CD4-positive, alpha-beta T cell treated with Interleukin-4 for 4 hours (primary cell): Measurements from ENCODE around the gene MAD2L1BP.
A peak's percentile ranks its signal among the peaks of the same experiment; 100 is the strongest.

Experiments
- DNase-seq: peaks from one replicate; pipeline ENCODE4 v3.0.0-alpha.2; 2020

MAD2L1BP gene

GRCh38 chr6:43667245-43668150 lies 31.9 kb downstream of the MAD2L1BP start:
- DNase-seq: peak; percentile 74

GRCh38 chr6:43668151-43669028 lies 32.8 kb downstream of the MAD2L1BP start:
- DNase-seq: peak; percentile 31

GRCh38 chr6:43669050-43669921 lies 33.6 kb downstream of the MAD2L1BP start:
- no peak for DNase-seq

GRCh38 chr6:43669922-43670622 lies 34.4 kb downstream of the MAD2L1BP start:
- DNase-seq: no peak

- no peak for DNase-seq
Observed at GRCh38 chr6:43670623-43670986, 35.0 kb downstream of the MAD2L1BP start.

GRCh38 chr6:43671011-43671800 lies 35.6 kb downstream of the MAD2L1BP start:
- DNase-seq: no peak

- DNase-seq: no peak
Observed at GRCh38 chr6:43671801-43672690, 36.4 kb downstream of the MAD2L1BP start.

GRCh38 chr6:43673444-43674084 lies 37.9 kb downstream of the MAD2L1BP start:
- DNase-seq: no peak

- DNase-seq: no peak
Observed at GRCh38 chr6:43674291-43674690, 38.7 kb downstream of the MAD2L1BP start.

- DNase-seq: no peak
Observed at GRCh38 chr6:43674921-43675320, 39.3 kb downstream of the MAD2L1BP start.

- DNase-seq: no peak
Observed at GRCh38 chr6:43676962-43677606, 41.4 kb downstream of the MAD2L1BP start.

GRCh38 chr6:43677759-43678158 lies 42.1 kb downstream of the MAD2L1BP start:
- no peak for DNase-seq

- DNase-seq: no peak
Observed at GRCh38 chr6:43678341-43678740, 42.7 kb downstream of the MAD2L1BP start.

GRCh38 chr6:43679057-43679456 lies 43.4 kb downstream of the MAD2L1BP start:
- no peak for DNase-seq

GRCh38 chr6:43680308-43681200 lies 44.9 kb downstream of the MAD2L1BP start:
- no peak for DNase-seq

- no peak for DNase-seq
Observed at GRCh38 chr6:43681303-43681702, 45.7 kb downstream of the MAD2L1BP start.

GRCh38 chr6:43682724-43683429 lies 47.2 kb downstream of the MAD2L1BP start:
- no peak for DNase-seq
